Bone marrow (tissue), 2 donors: ENCODE results near the gene FKBP5.
A peak's percentile ranks its signal among the peaks of the same experiment; 100 is the strongest.
"Not testable (repeated sequence)": the region's sequence is repeated elsewhere in the genome, so short reads cannot be mapped to it uniquely, and the experiment has no call there.

Source experiments
- DNase-seq, 2 donors: peaks; one replicate each; lab custom pipeline; 2025; lab: John Stamatoyannopoulos, UW

FKBP5 gene

DNA sequence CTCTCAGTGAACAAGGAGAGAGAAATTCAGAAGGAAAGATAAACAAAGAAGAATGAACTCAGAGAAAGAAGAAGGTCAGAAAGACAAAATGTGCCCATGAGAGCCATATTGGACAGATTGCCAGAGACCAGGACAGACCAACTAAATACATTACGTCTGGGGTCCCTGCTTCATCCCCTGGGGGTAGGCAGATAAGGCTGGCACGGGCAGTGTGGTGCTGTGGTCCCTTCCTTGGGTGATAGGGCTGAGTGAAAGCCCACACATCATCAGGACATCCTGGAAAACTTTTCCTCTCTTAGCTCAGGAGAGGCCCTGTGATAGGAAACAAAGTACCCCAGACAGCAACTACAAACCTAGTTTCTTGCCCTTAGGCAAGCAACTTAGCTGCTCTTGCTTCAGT is 34.9 kb upstream of the FKBP5 start:
- no peak for DNase-seq

- no peak for DNase-seq
Observed at GRCh38 chr6:35722121-35722761, 33.5 kb upstream of the FKBP5 start.

DNA sequence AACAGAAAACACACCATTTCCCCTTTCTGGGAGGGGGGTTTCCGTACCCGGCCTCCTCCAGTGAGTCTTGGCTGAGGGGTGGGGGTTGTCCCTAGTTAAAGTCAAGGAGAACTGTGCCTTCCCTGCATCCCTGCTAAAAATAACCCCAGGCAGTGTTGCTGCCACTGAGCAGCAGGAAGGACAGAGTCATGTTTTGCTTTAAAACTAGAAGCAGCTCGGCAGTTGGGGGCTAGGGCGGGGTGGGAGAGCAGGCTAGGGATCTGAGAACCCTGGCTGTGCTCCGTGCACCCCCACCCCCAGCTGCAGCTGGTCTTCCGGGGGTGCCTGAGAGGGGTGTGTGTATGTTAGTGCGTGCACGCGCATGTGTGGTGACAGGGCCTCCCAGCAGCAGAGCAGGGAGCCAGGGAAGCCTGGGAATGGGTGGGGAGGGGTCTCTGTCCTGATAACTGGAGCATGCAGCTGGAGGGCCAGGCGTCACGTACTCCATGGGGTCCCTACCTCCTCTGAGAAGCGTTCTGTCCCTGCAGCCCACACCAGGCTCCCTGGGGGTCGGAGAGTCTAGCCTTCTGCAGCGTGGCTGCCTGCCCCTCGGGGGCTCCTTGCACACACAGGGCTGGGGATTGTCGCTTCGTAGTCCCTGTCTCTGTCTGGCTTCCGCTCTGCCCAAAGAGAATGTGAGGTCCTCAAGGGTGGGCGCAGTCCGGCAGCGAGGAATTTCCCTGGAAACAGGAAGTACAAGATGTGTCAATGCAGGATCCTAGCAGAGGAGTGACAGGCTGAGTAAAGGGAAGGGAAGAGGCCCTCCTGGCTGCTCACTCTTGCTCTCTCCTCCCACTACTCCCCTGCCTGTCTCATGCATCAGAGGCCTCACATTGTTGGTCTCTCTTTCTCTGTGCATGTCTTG is 31.4 kb upstream of the FKBP5 start:
- peak; percentile 41 to 79 for DNase-seq

DNA sequence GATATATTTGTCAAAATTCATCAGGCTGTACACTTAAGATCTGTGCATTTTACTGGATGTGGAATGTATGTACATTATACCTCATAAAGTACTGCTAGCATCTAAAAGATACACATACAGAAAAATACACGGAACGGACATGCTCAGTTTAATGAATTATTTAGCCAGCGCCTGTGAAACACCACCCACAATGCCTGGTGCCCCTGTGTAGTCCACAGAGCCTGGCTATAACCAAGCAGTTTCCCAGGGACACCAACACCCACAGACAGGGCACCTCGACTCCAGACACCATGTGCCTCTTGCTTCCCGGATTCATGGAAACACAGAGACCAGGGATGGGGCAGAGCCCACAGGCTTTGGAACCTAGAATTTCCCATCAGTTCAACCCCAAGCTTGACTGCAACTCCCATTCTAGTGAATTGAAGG is 30.7 kb upstream of the FKBP5 start:
- no peak for DNase-seq

- no peak for DNase-seq
Observed at GRCh38 chr6:35718911-35719381, 30.2 kb upstream of the FKBP5 start.

DNA sequence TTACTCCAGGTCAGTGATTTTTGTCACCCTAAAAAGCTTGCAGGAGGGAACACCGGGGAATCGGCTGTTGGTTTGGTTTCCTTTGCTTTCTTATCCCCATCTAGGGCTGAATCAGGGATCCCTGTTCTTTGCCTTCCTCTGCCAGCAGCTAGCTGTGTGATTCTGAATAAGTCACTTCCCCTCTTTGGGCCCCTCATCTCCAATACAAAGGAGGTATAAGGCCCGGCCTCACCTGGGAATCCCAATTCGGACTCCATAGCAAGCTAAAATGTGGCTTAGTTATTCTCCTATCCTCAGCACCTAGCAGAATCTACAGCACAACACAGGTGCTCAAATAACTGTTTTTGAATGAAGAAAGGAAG is 29.6 kb upstream of the FKBP5 start:
- DNase-seq, result no peak

GRCh38 chr6:35717449-35718374 is 29.0 kb upstream of the FKBP5 start:
- DNase-seq, result no peak

DNA sequence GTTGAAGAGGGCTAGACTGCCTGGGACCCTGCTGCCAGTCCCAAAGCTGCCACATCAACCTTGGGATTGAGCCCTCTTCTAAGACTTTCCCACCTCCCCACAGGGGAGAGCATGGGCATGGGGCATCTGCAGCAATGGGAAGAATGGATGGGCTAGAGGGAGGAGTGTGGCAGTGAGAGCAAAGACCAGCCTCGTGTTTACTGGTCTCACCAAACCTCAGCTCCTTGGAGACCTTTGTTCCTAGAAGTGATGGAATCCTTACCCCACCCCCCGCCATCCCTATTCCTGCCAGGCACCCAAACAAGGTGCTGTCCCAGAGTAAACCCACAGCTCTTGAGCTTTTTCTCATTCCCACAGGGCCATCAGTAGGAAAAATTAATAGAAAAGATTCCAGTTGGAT is 28.1 kb upstream of the FKBP5 start:
- no peak for DNase-seq

GRCh38 chr6:35713006-35713767 is 24.5 kb upstream of the FKBP5 start:
- DNase-seq, result no peak

DNA sequence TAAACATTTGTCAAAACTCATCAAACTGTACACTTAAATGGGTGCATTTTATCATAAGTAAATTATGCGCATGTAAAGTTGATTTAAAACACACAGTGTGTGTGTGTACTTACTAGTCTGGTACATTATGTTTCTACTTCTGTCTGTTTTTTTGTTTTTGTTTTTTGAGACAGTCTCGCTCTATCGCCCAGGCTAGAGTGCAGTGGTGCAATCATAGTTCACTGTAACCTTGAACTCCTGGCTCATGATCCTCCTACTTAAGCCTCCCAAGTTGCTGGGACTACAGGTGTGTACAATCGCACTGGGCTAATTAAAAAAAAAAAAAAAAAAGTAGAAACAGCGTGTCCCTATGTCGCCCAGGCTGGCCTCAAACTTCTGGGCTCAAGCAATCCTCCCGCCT is 23.0 kb upstream of the FKBP5 start:
- DNase-seq, result no peak

DNA sequence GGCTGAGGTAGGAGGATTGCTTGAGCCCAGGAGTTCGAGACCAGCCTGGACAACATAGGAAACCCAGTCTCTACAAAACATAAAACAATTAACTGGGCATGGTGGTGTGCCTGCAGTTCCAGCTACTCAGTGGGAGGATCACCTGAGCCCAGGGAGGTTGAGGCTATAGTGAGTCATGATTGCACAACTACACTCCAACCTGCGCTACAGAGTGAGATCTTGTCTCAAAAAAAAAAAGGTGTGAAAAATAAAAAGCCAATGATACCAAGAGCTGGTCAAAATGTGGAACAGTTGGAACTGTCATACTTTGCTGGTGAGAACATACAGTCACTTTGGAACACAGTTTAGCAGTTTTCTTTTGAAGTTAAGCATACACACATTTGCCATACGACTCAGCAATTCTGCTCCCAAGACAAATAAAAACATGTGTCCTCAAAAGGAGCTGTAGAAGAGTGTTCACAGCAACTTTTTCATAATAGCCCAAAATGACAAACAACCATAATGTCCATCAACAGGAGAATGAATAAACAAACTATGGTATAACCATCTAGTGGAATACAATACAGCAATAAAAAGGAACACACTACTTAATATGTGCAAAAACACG is 21.6 kb upstream of the FKBP5 start:
- no peak for DNase-seq

DNA sequence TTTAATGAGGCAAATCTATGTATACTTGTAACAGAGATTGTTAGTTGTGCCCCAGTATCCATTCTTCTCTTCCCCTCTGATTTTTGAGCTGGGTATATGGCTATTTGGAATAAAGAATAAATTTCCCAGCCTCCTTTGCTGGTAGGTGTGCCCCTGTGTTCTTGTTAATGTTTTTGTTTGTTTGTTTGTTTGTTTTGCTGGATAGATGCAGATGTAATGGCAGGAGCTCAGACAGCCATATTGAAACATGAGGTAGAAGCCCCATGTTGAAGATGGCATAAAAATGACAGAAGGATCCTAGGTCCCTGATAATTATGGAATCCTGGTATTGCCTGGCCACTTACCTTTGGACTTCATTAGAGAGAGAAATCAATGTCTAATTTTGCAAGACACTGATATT is 19.9 kb upstream of the FKBP5 start:
- no peak for DNase-seq

DNA sequence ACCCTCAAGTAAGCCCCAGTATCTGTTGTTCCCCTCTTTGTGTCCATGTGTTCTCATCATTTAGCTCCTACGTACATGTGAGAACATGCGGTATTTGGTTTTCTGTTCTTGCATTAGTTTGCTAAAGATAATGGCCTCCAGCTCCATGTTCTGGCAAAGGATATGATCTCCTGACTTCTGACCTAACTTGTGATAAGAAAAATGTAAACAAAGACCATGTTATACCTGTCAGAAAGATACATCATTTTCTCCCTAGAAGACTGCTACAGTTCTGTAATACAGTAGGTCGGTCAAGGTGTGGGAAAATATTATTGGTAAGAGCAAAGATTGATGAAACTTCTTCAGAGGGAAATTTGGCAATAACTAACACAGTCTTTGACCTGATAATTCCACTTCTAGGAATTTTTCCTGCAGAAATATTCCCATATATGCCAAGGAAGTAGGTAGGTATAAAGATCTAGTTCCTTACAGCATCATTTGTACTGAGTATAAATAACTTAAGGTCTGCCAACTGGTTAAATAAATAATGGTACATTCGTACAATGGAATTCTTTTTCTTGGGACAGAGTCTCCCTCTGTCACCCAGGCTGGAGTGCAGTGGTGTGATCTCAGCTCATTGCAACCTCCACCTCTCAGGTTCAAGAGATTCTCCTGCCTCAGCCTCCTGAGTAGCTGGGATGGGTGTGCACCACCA is 19.1 kb upstream of the FKBP5 start:
- no peak for DNase-seq

- no peak for DNase-seq
Observed at GRCh38 chr6:35706468-35706867, 17.8 kb upstream of the FKBP5 start.

- DNase-seq, result no peak
Observed at GRCh38 chr6:35703554-35703953, 14.8 kb upstream of the FKBP5 start.

- DNase-seq, result no peak
Observed at GRCh38 chr6:35698858-35699257, 10.1 kb upstream of the FKBP5 start.

DNA sequence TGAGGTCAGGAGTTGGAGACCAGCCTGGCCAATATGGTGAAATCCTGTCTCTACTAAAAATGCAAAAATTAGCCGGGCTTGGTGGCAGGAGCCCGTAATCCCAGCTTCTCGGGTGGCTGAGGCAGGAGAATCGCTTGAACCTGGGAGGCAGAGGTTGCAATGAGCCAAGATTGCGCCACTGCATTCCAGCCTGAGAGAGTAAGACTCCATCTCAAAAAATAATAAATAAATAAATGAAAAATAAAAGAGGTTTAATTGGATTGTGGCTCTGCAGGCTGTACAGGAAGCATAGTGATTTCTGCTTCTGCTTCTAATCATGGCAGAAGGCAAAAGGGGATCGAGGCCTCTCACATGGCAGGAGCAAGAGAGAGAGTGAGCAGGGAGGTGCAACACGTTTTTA is 9.7 kb upstream of the FKBP5 start:
- not testable (repeated sequence) for DNase-seq

GRCh38 chr6:35694462-35694861 is 5.7 kb upstream of the FKBP5 start:
- peak in 1 of 2 donors; percentile 70 for DNase-seq

DNA sequence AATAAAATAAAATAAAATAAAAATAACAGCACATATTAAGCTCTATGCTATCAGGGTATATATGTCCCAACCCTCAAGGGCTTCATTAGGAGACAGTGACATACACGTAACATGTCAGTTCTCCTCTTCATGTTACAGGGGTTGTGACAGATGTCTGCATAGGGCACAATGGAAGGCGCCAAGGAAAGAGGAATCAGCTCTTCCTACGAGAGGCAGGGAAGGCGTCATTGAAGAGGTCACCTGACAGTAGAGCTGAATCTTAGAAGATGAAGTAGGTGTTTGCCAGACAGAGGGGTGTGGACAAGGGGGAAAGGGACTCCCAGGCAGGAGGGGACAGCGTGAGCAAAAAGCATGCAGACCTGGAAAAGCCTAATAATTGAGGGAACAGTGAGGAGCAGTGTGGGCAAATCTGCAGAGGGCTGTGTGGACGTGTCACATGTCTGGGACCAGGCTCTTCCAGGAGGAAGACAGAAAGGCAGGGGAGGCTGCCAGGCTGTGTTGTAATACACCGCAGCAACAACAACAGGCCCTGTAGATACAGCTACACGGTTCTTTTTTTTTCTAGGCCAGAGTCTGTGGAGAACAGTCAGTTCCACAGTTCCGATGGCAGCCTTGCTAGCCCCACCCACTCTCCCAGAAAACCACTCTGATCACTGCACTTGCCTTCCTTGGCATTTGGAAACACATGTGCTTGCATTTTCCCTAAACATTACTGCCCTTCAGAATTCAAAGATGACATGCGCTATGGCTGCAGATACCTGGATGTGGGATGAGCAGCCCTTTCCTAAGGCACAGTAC is 2.5 kb upstream of the FKBP5 start:
- DNase-seq, result peak; percentile 13 to 51

GRCh38 chr6:35690484-35690883 is 1.8 kb upstream of the FKBP5 start:
- DNase-seq, result no peak
